Measurements from ENCODE around the gene NT5M. TPM values are rescaled to one million over a fixed set of nuclear protein-coding genes. Genes with fewer than 3 reads are reported as not detected.

NT5M gene
- total RNA-seq, 1 donor = 0.36 TPM

- no peak overlapping the region for H3K4me3 ChIP-seq (ENCODE audit: insufficient read depth, low read length)
- no peaks in the 10 kb centered on the region for H3K36me3 ChIP-seq (ENCODE audit: insufficient read depth, low read length)
- H3K79me2 ChIP-seq (ENCODE audit: insufficient read depth, low read length) = no peaks in the 10 kb centered on the region
- no peaks in the 10 kb centered on the region for H3K9me3 ChIP-seq (ENCODE audit: low read depth, low read length)
- H2AFZ ChIP-seq (ENCODE audit: low read length) = no peak overlapping the region
- TF ChIP-seq CTCF (IDR thresholded peaks at IDR 0.05; ENCODE audit: extremely low read depth, low read depth, low read length) = no peak
- DNase-seq (ENCODE audit: insufficient read length, low spot score, missing footprints) = peak; percentile 62
- no peak overlapping the region for H3K4me2 ChIP-seq (ENCODE audit: insufficient read depth, low read length)
- H3K4me1 ChIP-seq (ENCODE audit: insufficient read depth, low read length) = peaks cover 4% of the 10 kb centered on the region
- no peak overlapping the region for H3K27ac ChIP-seq (ENCODE audit: low read depth, low read length)
- H3K27me3 ChIP-seq (ENCODE audit: insufficient read depth, low read length) = no peaks in the 10 kb centered on the region
- no peaks in the 10 kb centered on the region for H4K20me1 ChIP-seq (ENCODE audit: insufficient read depth, low read length)
These were observed 42.7 kb downstream of the NT5M start for GRCh38 chr17:17345686-17346427.

GRCh38 chr17:17346428-17347233 is 43.5 kb downstream of the NT5M start:
- TF ChIP-seq CTCF (IDR thresholded peaks at IDR 0.05; ENCODE audit: extremely low read depth, low read depth, low read length) = no peak
- DNase-seq (ENCODE audit: insufficient read length, low spot score, missing footprints) = peak; percentile 51
- peaks cover 4% of the 10 kb centered on the region for H3K4me1 ChIP-seq (ENCODE audit: insufficient read depth, low read length)
- no peaks in the 10 kb centered on the region for H3K79me2 ChIP-seq (ENCODE audit: insufficient read depth, low read length)
- H3K36me3 ChIP-seq (ENCODE audit: insufficient read depth, low read length) = no peaks in the 10 kb centered on the region
- no peaks in the 10 kb centered on the region for H4K20me1 ChIP-seq (ENCODE audit: insufficient read depth, low read length)
- no peaks in the 10 kb centered on the region for H3K9me3 ChIP-seq (ENCODE audit: low read depth, low read length)
- H3K27me3 ChIP-seq (ENCODE audit: insufficient read depth, low read length) = no peaks in the 10 kb centered on the region
- H2AFZ ChIP-seq (ENCODE audit: low read length) = no peak overlapping the region
- no peak overlapping the region for H3K4me2 ChIP-seq (ENCODE audit: insufficient read depth, low read length)
- H3K4me3 ChIP-seq (ENCODE audit: insufficient read depth, low read length) = no peak overlapping the region
- H3K27ac ChIP-seq (ENCODE audit: low read depth, low read length) = no peak overlapping the region

GRCh38 chr17:17347234-17347955 is 44.2 kb downstream of the NT5M start:
- Histone ChIP-seq H3K9me3 (ENCODE audit: low read depth, low read length) (no peaks in the 10 kb centered on the region), H3K27me3 (ENCODE audit: insufficient read depth, low read length) (no peaks in the 10 kb centered on the region), H3K4me1 (ENCODE audit: insufficient read depth, low read length) (peaks cover 11% of the 10 kb centered on the region), H3K4me3 (ENCODE audit: insufficient read depth, low read length) (no peak overlapping the region), H3K79me2 (ENCODE audit: insufficient read depth, low read length) (no peaks in the 10 kb centered on the region), H2AFZ (ENCODE audit: low read length) (no peak overlapping the region), H4K20me1 (ENCODE audit: insufficient read depth, low read length) (no peaks in the 10 kb centered on the region), H3K36me3 (ENCODE audit: insufficient read depth, low read length) (no peaks in the 10 kb centered on the region), H3K27ac (ENCODE audit: low read depth, low read length) (no peak overlapping the region), H3K4me2 (ENCODE audit: insufficient read depth, low read length) (no peak overlapping the region)
- TF ChIP-seq CTCF (IDR thresholded peaks at IDR 0.05; ENCODE audit: extremely low read depth, low read depth, low read length) = no peak
- DNase-seq (ENCODE audit: insufficient read length, low spot score, missing footprints) = peak; percentile 62
